Endothelial cell of umbilical vein (primary cell): ENCODE results near the gene PSME4. TPM values are rescaled to one million over a fixed set of nuclear protein-coding genes. Genes with fewer than 3 reads are reported as not detected.

Experiments
- BruUV-seq: library from RNA; stranded (reverse); fragments of 400-500 nt; replicated peaks from 2 replicates; lab custom pipeline; 2021; lab: Mats Ljungman, UMichigan
- CTCF ChIA-PET: fragments of 300-600, 350-600 bp; sonication (Branson Sonifier 250); formaldehyde crosslinking; loops from one replicate; lab custom pipeline; 2021; ENCODE audit warnings: antibody characterized with exemption, inconsistent platforms; lab: Charles Lee
- POLR2A ChIA-PET: fragments of 300-600, 350-600 bp; sonication (Branson Sonifier 250); formaldehyde crosslinking; loops from one replicate; lab custom pipeline; 2021; ENCODE audit warnings: antibody characterized with exemption, inconsistent platforms; lab: Charles Lee
- DNase-seq: peaks from one replicate; pipeline ENCODE4 v3.0.0-alpha.2; 2011; ENCODE audit warnings: low read depth, low spot score
- FAIRE-seq: peaks from 2 replicates; lab custom pipeline; 2011; peaks lifted over from hg19 to GRCh38; lab: Jason Lieb, UNC
- H2AFZ ChIP-seq: 2 replicates; pipeline ENCODE4 v1.6.0; 2012; ENCODE audit warnings: low read depth, low read length, control low read depth, inconsistent platforms
- H3K27ac ChIP-seq: 2 replicates; pipeline ENCODE4 v1.5.1; 2011; ENCODE audit warnings: low read depth, mild to moderate bottlenecking, control low read depth, low read length, moderate library complexity; ENCODE audit not compliant: insufficient read depth
- H3K27me3 ChIP-seq, 2 experiments: 2 replicates each; pipeline versions ENCODE4 v1.6.0 to v1.6.1; 2011; ENCODE audit warnings: low read length in 2 of 2, mixed read lengths in 1 of 2; ENCODE audit not compliant: control insufficient read depth in 2 of 2, insufficient read depth in 2 of 2
- H3K36me3 ChIP-seq, 2 experiments: 2 replicates in 1 of 2; 3 replicates in 1 of 2; pipeline ENCODE4 v1.5.1; 2011; ENCODE audit warnings: low read length in 2 of 2, mild to moderate bottlenecking in 1 of 2, moderate library complexity in 1 of 2; ENCODE audit not compliant: control insufficient read depth in 2 of 2, insufficient read depth in 2 of 2; ENCODE audit errors: extremely low read depth in 1 of 2
- H3K4me1 ChIP-seq: 3 replicates; pipeline ENCODE4 v1.5.1; 2011; ENCODE audit warnings: mild to moderate bottlenecking, low read length; ENCODE audit not compliant: control insufficient read depth, insufficient read depth; ENCODE audit errors: extremely low read depth
- H3K4me2 ChIP-seq: 2 replicates; pipeline ENCODE4 v1.6.1; 2011; ENCODE audit warnings: low read length, control low read depth, mixed read lengths; ENCODE audit not compliant: insufficient read depth
- H3K4me3 ChIP-seq, 3 experiments: fragments of 200-600 bp in 1 of 3; sonication (generic), shearing (Covaris generic) in 1 of 3; replicated peaks in 1 of 3; 2 replicates each; pipeline ENCODE4 v1.5.1; 2011 to 2016; ENCODE audit warnings: control low read depth in 3 of 3, low read length in 3 of 3, mild to moderate bottlenecking in 2 of 3, inconsistent platforms in 1 of 3, low read depth in 1 of 3, moderate library complexity in 1 of 3; ENCODE audit not compliant: insufficient read depth in 1 of 3
- H3K79me2 ChIP-seq: 2 replicates; pipeline ENCODE4 v1.6.0; 2012; ENCODE audit warnings: low read length, inconsistent platforms; ENCODE audit not compliant: control insufficient read depth, insufficient read depth
- H3K9ac ChIP-seq: replicated peaks from 2 replicates; pipeline ENCODE3; 2011; ENCODE audit warnings: low read length, control low read depth; ENCODE audit not compliant: insufficient read depth; ENCODE audit errors: extremely low read depth
- H3K9me1 ChIP-seq: replicated peaks from 3 replicates; pipeline ENCODE4 v1.6.0; 2011; ENCODE audit warnings: mild to moderate bottlenecking, low read length; ENCODE audit not compliant: control insufficient read depth, insufficient read depth; ENCODE audit errors: extremely low read depth
- H3K9me3 ChIP-seq: replicated peaks from 2 replicates; pipeline ENCODE4 v1.5.1; 2012; ENCODE audit warnings: low read length, inconsistent platforms; ENCODE audit not compliant: control insufficient read depth, insufficient read depth
- H4K20me1 ChIP-seq: replicated peaks from 2 replicates; pipeline ENCODE3; 2011; ENCODE audit warnings: mild to moderate bottlenecking, low read length; ENCODE audit not compliant: control insufficient read depth, insufficient read depth; ENCODE audit errors: extremely low read depth
- EZH2 ChIP-seq: IDR thresholded peaks from 2 replicates; pipeline ENCODE4 v1.6.1; 2012; ENCODE audit warnings: borderline replicate concordance, low read depth, mild to moderate bottlenecking, moderate library complexity, low read length, inconsistent platforms; ENCODE audit not compliant: severe bottlenecking
- FOS ChIP-seq: IDR thresholded peaks from 2 replicates; pipeline ENCODE4 v1.6.1; 2011; ENCODE audit warnings: mild to moderate bottlenecking, low read length, moderate library complexity, borderline replicate concordance; ENCODE audit not compliant: insufficient read depth
- GATA2 ChIP-seq: IDR thresholded peaks from 2 replicates; pipeline ENCODE4 v1.7.0; 2011; ENCODE audit warnings: low read depth, mild to moderate bottlenecking, moderate library complexity, mixed read lengths, low read length; ENCODE audit not compliant: insufficient read length, insufficient read depth
- JUN ChIP-seq: IDR thresholded peaks from 2 replicates; pipeline ENCODE4 v1.6.1; 2011; ENCODE audit warnings: borderline replicate concordance, low read depth; ENCODE audit not compliant: insufficient read length, insufficient read depth
- MYC ChIP-seq: IDR thresholded peaks from one replicate; pipeline ENCODE4 v1.6.1; 2011; ENCODE audit warnings: mild to moderate bottlenecking, low read depth, low read length
- POLR2A ChIP-seq: IDR thresholded peaks from 2 replicates; pipeline ENCODE4 v1.6.1; 2012; ENCODE audit warnings: low read depth, mild to moderate bottlenecking, control low read depth, low read length
- POLR2AphosphoS5 ChIP-seq: IDR thresholded peaks from 2 replicates; pipeline ENCODE4 v1.6.1; 2012; ENCODE audit warnings: low read depth, mild to moderate bottlenecking, control low read depth, low read length, moderate library complexity; ENCODE audit not compliant: insufficient read depth
- dilution Hi-C: fragments of 300-500 bp; cut with MboI; formaldehyde crosslinking; loops from one replicate; pipeline ENCODE4 v1.15.0; 2019; ENCODE audit warnings: low sequenced_read_pairs; ENCODE audit not compliant: extremely low pct_ligation_motif_present
- intact Hi-C: fragments of 100-400 bp; cut with micrococcal nuclease; formaldehyde crosslinking; loops from one replicate; pipeline ENCODE4 v1.10.0; 2022
- polyA plus RNA-seq, 4 experiments: library from polyadenylated mRNA; depleted of rRNA in 3 of 4; stranded (reverse) in 3 of 4; unstranded in 1 of 4; fragments of >200 nt; gene quantifications; 2 replicates each; pipeline versions ENCODE4 v1.2.1 to v1.2.3, GENCODE V29; 2011 to 2012; ENCODE audit warnings: missing spikeins in 1 of 4
- total RNA-seq: library from RNA; stranded (reverse); gene quantifications from 2 replicates; pipeline ENCODE4 v1.2.3, GENCODE V29; 2021
- TF ChIP-seq, protein P1 (sequence below): IDR thresholded peaks from 2 replicates; pipeline ENCODE4 v1.6.1; 2011; ENCODE audit not compliant: insufficient read depth, insufficient read length
- TF ChIP-seq, protein P2 (sequence below), 2 donors: IDR thresholded peaks; 1 replicate in 1 of 2; 2 replicates in 1 of 2; pipeline ENCODE4 v1.5.1; 2011; ENCODE audit warnings: low read length in 2 of 2, mild to moderate bottlenecking in 2 of 2, moderate library complexity in 2 of 2, control low read depth in 1 of 2, inconsistent platforms in 1 of 2, low read depth in 1 of 2; ENCODE audit not compliant: insufficient read depth in 1 of 2; ENCODE audit errors: extremely low read depth in 1 of 2

Gene PSME4
- total and polyA plus RNA-seq, 2 donors (not counting 3 experiments of a cell fraction or from before 2014, with no cell fraction given): 24.7 to 82.6 TPM

DNA sequence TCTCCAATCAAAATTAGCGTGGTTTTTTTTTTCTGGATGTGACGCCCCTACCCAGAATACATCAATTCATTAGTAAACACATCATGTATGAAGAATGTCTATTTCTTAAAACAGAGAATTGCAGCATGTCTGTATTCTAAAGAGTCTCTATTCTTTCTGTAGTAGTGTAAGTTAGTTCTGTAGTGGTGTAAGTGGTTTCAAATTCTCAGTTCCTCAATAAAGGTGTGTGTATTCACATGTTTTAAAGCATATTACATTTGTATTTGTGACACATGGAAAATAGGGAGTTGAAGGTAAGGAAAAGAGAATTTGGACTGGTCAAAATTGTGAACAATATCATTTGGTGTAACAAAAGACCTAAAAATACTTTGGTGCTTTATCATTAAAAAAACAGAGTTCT lies 103.0 kb downstream of the PSME4 start:
- POLR2A ChIA-PET: no interaction called here
- no peaks in the 10 kb centered on the region for H3K9me3 ChIP-seq
- no peaks in the 10 kb centered on the region for H3K27me3 ChIP-seq
- no peak overlapping the region for H2AFZ ChIP-seq
- no peak overlapping the region for H3K4me3 ChIP-seq
- H3K9me1 ChIP-seq: no peaks in the 10 kb centered on the region
- dilution Hi-C loops: no loop called here
- H3K4me2 ChIP-seq: no peak overlapping the region
- intact Hi-C loops: no loop called here
- H3K79me2 ChIP-seq: no peaks in the 10 kb centered on the region
- no peaks in the 10 kb centered on the region for H3K4me1 ChIP-seq
- BruUV-seq: no TSS peak
- DNase-seq (no peak), FAIRE-seq (no peak)
- no peak overlapping the region for H3K9ac ChIP-seq
- peaks cover 7 to 21% of the 10 kb centered on the region in 2 experiments for H3K36me3 ChIP-seq
- CTCF ChIA-PET: interaction anchor here (0.6 kb wide), 1 partner anchor 15 kb away, joined by 3 read pairs; no protein-coding TSS in a partner anchor
- TF ChIP-seq, protein P1, sequence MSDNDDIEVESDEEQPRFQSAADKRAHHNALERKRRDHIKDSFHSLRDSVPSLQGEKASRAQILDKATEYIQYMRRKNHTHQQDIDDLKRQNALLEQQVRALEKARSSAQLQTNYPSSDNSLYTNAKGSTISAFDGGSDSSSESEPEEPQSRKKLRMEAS: no peak
- TF ChIP-seq FOS (no peak), MYC (no peak), JUN (no peak), POLR2AphosphoS5 (no peak), GATA2 (no peak), POLR2A (no peak), EZH2 (no peak)
- TF ChIP-seq, protein P2, sequence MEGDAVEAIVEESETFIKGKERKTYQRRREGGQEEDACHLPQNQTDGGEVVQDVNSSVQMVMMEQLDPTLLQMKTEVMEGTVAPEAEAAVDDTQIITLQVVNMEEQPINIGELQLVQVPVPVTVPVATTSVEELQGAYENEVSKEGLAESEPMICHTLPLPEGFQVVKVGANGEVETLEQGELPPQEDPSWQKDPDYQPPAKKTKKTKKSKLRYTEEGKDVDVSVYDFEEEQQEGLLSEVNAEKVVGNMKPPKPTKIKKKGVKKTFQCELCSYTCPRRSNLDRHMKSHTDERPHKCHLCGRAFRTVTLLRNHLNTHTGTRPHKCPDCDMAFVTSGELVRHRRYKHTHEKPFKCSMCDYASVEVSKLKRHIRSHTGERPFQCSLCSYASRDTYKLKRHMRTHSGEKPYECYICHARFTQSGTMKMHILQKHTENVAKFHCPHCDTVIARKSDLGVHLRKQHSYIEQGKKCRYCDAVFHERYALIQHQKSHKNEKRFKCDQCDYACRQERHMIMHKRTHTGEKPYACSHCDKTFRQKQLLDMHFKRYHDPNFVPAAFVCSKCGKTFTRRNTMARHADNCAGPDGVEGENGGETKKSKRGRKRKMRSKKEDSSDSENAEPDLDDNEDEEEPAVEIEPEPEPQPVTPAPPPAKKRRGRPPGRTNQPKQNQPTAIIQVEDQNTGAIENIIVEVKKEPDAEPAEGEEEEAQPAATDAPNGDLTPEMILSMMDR (IDR thresholded peaks at IDR 0.05; ENCODE audit: extremely low read depth in 1 of 2, insufficient read depth in 1 of 2, low read depth in 1 of 2, low read length in 2 of 2): no peak
- no peaks in the 10 kb centered on the region for H4K20me1 ChIP-seq
- no peak overlapping the region for H3K27ac ChIP-seq
